T-cell (primary cell): ENCODE measurements around the gene BSG. TPM values are rescaled to one million over a fixed set of nuclear protein-coding genes. Genes with fewer than 3 reads are reported as not detected.
"Not testable (repeated sequence)": the region's sequence is repeated elsewhere in the genome, so short reads cannot be mapped to it uniquely, and the experiment has no call there.

ENCODE experiments used
- ATAC-seq, 4 experiments: fragments of 200-7000 bp in 3 of 4; fragments of 150-1000 bp in 1 of 4; cut with Tn5 transposase; replicated peaks in 1 of 4; 1 replicate in 3 of 4; 2 replicates in 1 of 4; pipeline ENCODE4 v1.10.0; 2021; ENCODE audit warnings: moderate library complexity in 3 of 4, mild to moderate bottlenecking in 2 of 4, moderate number of reproducible peaks in 1 of 4
- CTCF ChIA-PET, 2 donors: fragments of 300-600 bp; sonication (Branson Sonifier 250); formaldehyde crosslinking; loops; one replicate each; lab custom pipeline; 2022; ENCODE audit warnings: antibody characterized with exemption in 2 of 2; lab: Charles Lee
- POLR2A ChIA-PET, 2 donors: fragments of 300-600 bp; sonication (Branson Sonifier 250); formaldehyde crosslinking; loops; one replicate each; lab custom pipeline; 2022; ENCODE audit warnings: antibody characterized with exemption in 2 of 2; lab: Charles Lee
- DNase-seq, 35 experiments: peaks; one replicate each; pipeline versions ENCODE4 v3.0.0 to v3.0.0-alpha.2; 2013 to 2023
- H3K27ac ChIP-seq: one replicate; pipeline ENCODE4 v1.5.1; 2013; ENCODE audit warnings: low read length
- H3K27me3 ChIP-seq, 2 experiments: replicated peaks in 1 of 2; 1 replicate in 1 of 2; 2 replicates in 1 of 2; pipeline versions ENCODE4 v1.6.1 to v1.7.0; 2013; ENCODE audit warnings: low read length in 1 of 2, mixed read lengths in 1 of 2; ENCODE audit not compliant: control insufficient read depth in 2 of 2, insufficient read depth in 2 of 2; ENCODE audit errors: extremely low read depth in 1 of 2
- H3K36me3 ChIP-seq, 2 donors: 1 replicate in 1 of 2; 2 replicates in 1 of 2; pipeline versions ENCODE4 v1.6.1 to v1.7.0; 2013; ENCODE audit warnings: low read length in 1 of 2; ENCODE audit not compliant: control insufficient read depth in 2 of 2, insufficient read depth in 1 of 2; ENCODE audit errors: extremely low read depth in 1 of 2
- H3K4me1 ChIP-seq, 2 experiments: 1 replicate in 1 of 2; 2 replicates in 1 of 2; pipeline versions ENCODE4 v1.6.1 to v1.7.0; 2013; ENCODE audit warnings: low read length in 2 of 2, mixed read lengths in 1 of 2; ENCODE audit not compliant: insufficient read depth in 2 of 2, control insufficient read depth in 1 of 2; ENCODE audit errors: extremely low read depth in 1 of 2
- H3K4me3 ChIP-seq, 2 donors: 1 replicate in 1 of 2; 2 replicates in 1 of 2; pipeline versions ENCODE4 v1.5.1 to v1.7.0; 2013; ENCODE audit warnings: mild to moderate bottlenecking in 2 of 2, low read length in 1 of 2, moderate library complexity in 1 of 2; ENCODE audit not compliant: control insufficient read depth in 1 of 2; ENCODE audit errors: extremely low read depth in 1 of 2
- H3K9me3 ChIP-seq: 2 replicates; pipeline ENCODE4 v1.7.0; 2013
- H3K27ac Mint-ChIP-seq, 2 donors: one replicate each; pipeline ENCODE4 v1.8.0; 2020 to 2021; ENCODE audit warnings: mild to moderate bottlenecking in 2 of 2, mixed read lengths in 2 of 2
- H3K27me3 Mint-ChIP-seq, 2 donors: one replicate each; pipeline ENCODE4 v1.8.0; 2021 to 2022; ENCODE audit warnings: mixed read lengths in 2 of 2
- H3K36me3 Mint-ChIP-seq: one replicate; pipeline ENCODE4 v1.8.0; 2021; ENCODE audit warnings: mixed read lengths
- H3K4me1 Mint-ChIP-seq, 3 donors: one replicate each; pipeline ENCODE4 v1.8.0; 2020 to 2022; ENCODE audit warnings: mixed read lengths in 3 of 3, mild to moderate bottlenecking in 1 of 3
- H3K4me3 Mint-ChIP-seq, 3 donors: one replicate each; pipeline ENCODE4 v1.8.0; 2020 to 2022; ENCODE audit warnings: mild to moderate bottlenecking in 3 of 3, mixed read lengths in 3 of 3, moderate library complexity in 3 of 3
- H3K9me3 Mint-ChIP-seq, 3 donors: one replicate each; pipeline ENCODE4 v1.8.0; 2020 to 2022; ENCODE audit warnings: mixed read lengths in 3 of 3
- WGBS: methylation state at CpG from one replicate; pipeline ENCODE4 v1.1.5; 2013; ENCODE audit warnings: missing lambda C conversion rate; ENCODE audit not compliant: insufficient coverage; 5-methylcytosine and 5-hydroxymethylcytosine counted together
- total RNA-seq, 35 experiments: library from RNA in 6 of 35; stranded (reverse) in 6 of 35; fragments of 120-200 nt in 1 of 35; gene quantifications; one replicate each; pipeline versions ENCODE4 v1.2.1 to v1.2.4 and lab custom pipeline; 2013 to 2026

Gene BSG
- total RNA-seq, 5 donors from 2014 or later (not counting 1 experiment from before 2014, with no cell fraction given) = 89.3 to 165 (median 152) TPM

DNA sequence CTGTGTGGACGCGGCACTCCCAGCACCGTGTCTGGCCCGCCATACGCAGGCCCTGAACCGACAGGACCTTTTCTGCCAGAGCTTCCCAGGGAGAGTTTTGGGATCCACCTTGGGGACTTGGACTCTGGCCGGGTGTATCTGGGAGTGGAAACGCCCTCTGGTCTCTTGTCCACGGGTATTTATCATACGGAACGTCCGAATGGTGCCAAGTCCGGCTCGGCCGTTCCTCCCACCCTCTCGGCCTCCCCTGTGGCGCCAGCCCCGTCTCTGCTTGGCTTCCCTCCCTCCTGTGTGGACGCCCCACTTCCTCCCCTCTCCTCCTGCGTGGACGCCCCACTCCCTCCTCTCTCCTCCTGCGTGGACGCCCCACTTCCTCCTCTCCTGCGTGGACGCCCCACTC lies 29.4 kb downstream of the BSG start:
- ChIA-PET CTCF (no interaction called here), POLR2A (no interaction called here)
- 84% methylated on average over 12 of the region's 25 CpGs for WGBS
- Mint-ChIP-seq H3K4me1 (peaks cover 0 to 4% (median 0%) of the 10 kb centered on the region in 3 donors), H3K9me3 (no peaks in the 10 kb centered on the region), H3K36me3 (no peaks in the 10 kb centered on the region), H3K4me3 (no peak overlapping the region), H3K27ac (no peak overlapping the region), H3K27me3 (no peaks in the 10 kb centered on the region)
- H3K27ac ChIP-seq = no peak overlapping the region
- ATAC-seq = no peak
- peaks cover 0 to 2% of the 10 kb centered on the region in 2 experiments for H3K27me3 ChIP-seq
- no peak overlapping the region for H3K4me3 ChIP-seq
- no peaks in the 10 kb centered on the region for H3K9me3 ChIP-seq
- no peaks in the 10 kb centered on the region for H3K4me1 ChIP-seq
- H3K36me3 ChIP-seq = no peaks in the 10 kb centered on the region
- DNase-seq = no peak

DNA sequence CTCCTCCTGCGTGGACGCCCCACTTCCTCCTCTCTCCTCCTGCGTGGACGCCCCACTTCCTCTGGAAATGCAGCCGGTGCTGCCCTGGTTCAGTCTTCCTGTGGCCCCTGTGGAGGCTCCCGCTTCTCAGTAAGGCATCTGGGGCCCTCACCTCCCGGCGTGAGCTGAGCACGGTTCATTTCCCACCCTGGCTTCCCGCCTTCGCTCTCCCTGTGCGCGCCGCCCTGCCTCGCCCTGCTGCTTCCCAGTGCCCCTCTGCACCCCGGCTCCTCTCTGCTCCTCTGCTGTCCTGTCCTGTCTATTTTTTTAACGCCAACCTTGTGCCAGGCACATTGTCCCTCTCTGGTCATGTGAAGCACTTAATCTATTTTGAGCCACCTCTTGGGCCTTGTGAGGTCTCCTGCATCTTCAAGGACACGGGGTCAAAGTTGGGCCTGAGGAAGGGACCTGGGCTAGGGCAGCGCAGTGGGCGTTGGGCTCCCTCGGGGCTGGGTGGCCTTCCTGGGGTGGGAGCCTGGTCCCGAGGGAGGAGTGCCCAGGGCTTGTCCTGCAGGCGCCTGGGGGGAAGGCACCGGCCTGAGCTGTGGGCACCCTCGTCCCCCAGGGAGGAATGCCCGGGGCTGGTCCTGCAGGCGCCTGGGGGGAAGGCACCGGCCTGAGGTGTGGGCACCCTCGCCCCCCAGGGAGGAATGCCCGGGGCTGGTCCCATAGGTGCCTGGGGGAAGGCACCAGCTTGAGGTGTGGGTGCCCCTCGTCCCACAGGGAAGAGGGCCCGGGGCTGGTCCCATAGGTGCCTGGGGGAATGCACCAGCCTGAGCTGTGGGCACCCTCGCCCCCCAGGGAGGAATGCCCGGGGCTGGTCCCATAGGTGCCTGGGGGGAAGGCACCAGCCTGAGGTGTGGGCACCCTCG lies 30.2 kb downstream of the BSG start:
- peaks cover 0 to 4% (median 0%) of the 10 kb centered on the region in 3 donors for H3K4me1 Mint-ChIP-seq
- WGBS = 67% methylated on average over 19 of the region's 35 CpGs
- ChIA-PET POLR2A (no interaction called here), CTCF (no interaction called here)
- no peaks in the 10 kb centered on the region for H3K36me3 ChIP-seq
- H3K27me3 ChIP-seq = no peaks in the 10 kb centered on the region
- H3K36me3 Mint-ChIP-seq = no peaks in the 10 kb centered on the region
- no peak overlapping the region for H3K27ac Mint-ChIP-seq
- DNase-seq (no peak), ATAC-seq (no peak)
- H3K9me3 Mint-ChIP-seq = no peaks in the 10 kb centered on the region
- no peaks in the 10 kb centered on the region for H3K9me3 ChIP-seq
- no peak overlapping the region for H3K4me3 ChIP-seq
- H3K4me3 Mint-ChIP-seq = no peak overlapping the region
- no peaks in the 10 kb centered on the region for H3K27me3 Mint-ChIP-seq
- no peak overlapping the region for H3K27ac ChIP-seq
- no peaks in the 10 kb centered on the region for H3K4me1 ChIP-seq

DNA sequence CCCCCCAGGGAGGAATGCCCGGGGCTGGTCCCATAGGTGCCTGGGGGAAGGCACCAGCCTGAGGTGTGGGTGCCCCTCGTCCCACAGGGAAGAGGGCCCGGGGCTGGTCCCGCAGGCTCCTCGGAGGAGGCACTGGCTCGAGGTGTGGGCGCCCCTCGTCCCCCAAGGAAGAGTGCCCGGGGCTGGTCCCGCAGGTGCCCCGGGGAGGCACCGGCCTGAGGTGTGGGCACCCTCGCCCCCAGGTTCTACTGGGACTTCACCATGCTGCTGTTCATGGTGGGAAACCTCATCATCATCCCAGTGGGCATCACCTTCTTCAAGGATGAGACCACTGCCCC lies 30.9 kb downstream of the BSG start:
- H3K36me3 ChIP-seq, H3K36me3 Mint-ChIP-seq, H3K4me3 Mint-ChIP-seq, DNase-seq, H3K4me1 ChIP-seq, H3K9me3 ChIP-seq, CTCF ChIA-PET, POLR2A ChIA-PET, H3K27ac ChIP-seq, ATAC-seq, H3K4me1 Mint-ChIP-seq, H3K27ac Mint-ChIP-seq, H3K4me3 ChIP-seq, H3K27me3 Mint-ChIP-seq, H3K27me3 ChIP-seq, H3K9me3 Mint-ChIP-seq: not testable (repeated sequence)
- 73% methylated on average over 1 of the region's 13 CpGs for WGBS

DNA sequence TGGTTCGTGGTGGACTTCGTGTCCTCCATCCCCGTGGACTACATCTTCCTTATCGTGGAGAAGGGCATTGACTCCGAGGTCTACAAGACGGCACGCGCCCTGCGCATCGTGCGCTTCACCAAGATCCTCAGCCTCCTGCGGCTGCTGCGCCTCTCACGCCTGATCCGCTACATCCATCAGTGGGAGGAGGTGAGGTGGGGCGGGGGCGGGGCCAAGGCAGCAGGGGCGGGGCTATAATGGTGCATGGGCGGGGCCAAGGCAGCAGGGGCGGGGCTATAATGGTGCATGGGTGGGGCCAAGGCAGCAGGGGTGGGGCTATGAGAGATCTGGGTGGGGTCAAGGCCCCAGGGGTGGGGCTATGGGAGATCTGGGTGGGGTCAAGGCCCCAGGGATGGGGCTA lies 31.4 kb downstream of the BSG start:
- H3K9me3 Mint-ChIP-seq, DNase-seq, H3K4me1 Mint-ChIP-seq, H3K36me3 Mint-ChIP-seq, H3K27ac Mint-ChIP-seq, CTCF ChIA-PET, H3K27me3 ChIP-seq, POLR2A ChIA-PET, H3K9me3 ChIP-seq, H3K36me3 ChIP-seq, H3K27ac ChIP-seq, H3K4me3 ChIP-seq, H3K4me1 ChIP-seq, H3K27me3 Mint-ChIP-seq, H3K4me3 Mint-ChIP-seq: not testable (repeated sequence)
- peak in 3 of 4 experiments; percentile 51 to 57 (median 56) for ATAC-seq
- WGBS = 92% methylated on average over 7 of the region's 20 CpGs

DNA sequence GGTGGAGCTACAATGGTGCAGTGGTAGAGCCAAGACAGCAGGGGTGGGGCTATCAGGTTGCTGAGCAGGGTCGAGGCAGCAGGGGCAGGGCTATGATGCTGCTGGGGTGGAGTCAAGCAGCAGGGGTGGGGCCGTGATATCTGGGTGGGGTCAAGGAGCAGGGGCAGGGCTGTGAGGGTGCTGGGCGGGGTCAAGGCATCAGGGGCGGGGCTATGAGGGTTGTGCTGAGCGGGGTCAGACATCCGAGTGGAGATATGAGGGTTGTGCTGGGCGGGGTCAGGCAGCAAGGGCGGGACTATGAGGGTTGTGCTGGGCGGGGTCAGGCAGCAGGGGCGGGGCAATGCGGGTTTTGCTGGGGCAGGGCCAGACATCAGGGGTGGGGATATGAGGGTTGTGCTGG lies 32.0 kb downstream of the BSG start:
- Mint-ChIP-seq H3K27me3 (no peaks in the 10 kb centered on the region), H3K36me3 (no peaks in the 10 kb centered on the region), H3K9me3 (no peaks in the 10 kb centered on the region), H3K27ac (no peak overlapping the region), H3K4me3 (no peak overlapping the region), H3K4me1 (peaks cover 0 to 5% (median 2%) of the 10 kb centered on the region in 3 donors)
- peaks cover 0 to 11% of the 10 kb centered on the region in 2 experiments for H3K4me1 ChIP-seq
- H3K4me3 ChIP-seq = no peak overlapping the region
- WGBS = 86% methylated on average over 11 of the region's 11 CpGs
- ATAC-seq (peak; percentile 24 to 78 (median 40)), DNase-seq (peak in 15 of 35 experiments; percentile 12 to 48 (median 28))
- ChIA-PET CTCF (interaction anchor here in 1 of 2 donors (0.6 kb wide), 1 partner anchor 133 kb away, joined by 4 read pairs; no protein-coding TSS in a partner anchor), POLR2A (no interaction called here)
- no peaks in the 10 kb centered on the region for H3K9me3 ChIP-seq
- no peak overlapping the region for H3K27ac ChIP-seq
- H3K36me3 ChIP-seq = no peaks in the 10 kb centered on the region
- no peaks in the 10 kb centered on the region for H3K27me3 ChIP-seq

DNA sequence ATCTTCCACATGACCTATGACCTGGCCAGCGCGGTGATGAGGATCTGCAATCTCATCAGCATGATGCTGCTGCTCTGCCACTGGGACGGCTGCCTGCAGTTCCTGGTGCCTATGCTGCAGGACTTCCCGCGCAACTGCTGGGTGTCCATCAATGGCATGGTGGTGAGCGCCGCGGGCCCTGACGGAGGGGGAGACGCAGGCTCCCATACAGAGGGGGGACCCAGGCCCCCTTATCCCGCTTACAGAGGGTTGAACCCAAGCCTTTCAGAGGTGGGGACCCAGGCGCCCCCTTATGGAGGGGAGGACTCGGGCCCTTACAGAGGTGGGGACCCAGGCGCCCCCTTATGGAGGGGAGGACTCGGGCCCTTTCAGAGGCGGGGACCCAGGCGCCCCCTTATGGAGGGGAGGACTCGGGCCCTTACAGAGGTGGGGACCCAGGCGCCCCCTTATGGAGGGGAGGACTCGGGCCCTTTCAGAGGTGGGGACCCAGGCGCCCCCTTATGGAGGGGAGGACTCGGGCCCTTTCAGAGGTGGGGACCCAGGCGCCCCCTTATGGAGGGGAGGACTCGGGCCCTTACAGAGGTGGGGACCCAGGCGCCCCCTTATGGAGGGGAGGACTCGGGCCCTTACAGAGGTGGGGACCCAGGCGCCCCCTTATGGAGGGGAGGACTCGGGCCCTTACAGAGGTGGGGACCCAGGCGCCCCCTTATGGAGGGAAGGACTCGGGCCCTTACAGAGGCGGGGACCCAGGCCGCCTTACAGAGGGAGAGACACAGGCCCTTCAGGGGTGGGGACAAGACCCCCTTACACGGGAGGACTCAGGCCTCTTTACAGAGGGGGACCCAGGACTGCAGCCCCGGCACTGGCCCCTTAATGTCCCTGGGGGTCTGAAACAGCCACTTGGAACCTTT lies 32.9 kb downstream of the BSG start:
- not testable (repeated sequence) for DNase-seq
- WGBS = 52% methylated on average over 9 of the region's 34 CpGs
- H3K4me3 Mint-ChIP-seq = peak overlapping the region in 1 of 3 donors; percentile 41

More for the DNA sequence above, 32.9 kb downstream of the BSG start:
- H3K9me3 ChIP-seq, POLR2A ChIA-PET, H3K9me3 Mint-ChIP-seq, H3K27me3 ChIP-seq, H3K36me3 Mint-ChIP-seq, H3K27ac ChIP-seq, H3K27me3 Mint-ChIP-seq, ATAC-seq, H3K36me3 ChIP-seq, H3K27ac Mint-ChIP-seq: not testable (repeated sequence)
- peaks cover 5 to 11% (median 7%) of the 10 kb centered on the region in 3 donors for H3K4me1 Mint-ChIP-seq
- H3K4me3 ChIP-seq = peak overlapping the region in 1 of 2 donors; percentile 27
- peaks cover 3 to 21% of the 10 kb centered on the region in 2 experiments for H3K4me1 ChIP-seq
- CTCF ChIA-PET = interaction anchor here in 1 of 2 donors (0.6 kb wide), 1 partner anchor 132 kb away, joined by 4 read pairs; no protein-coding TSS in a partner anchor
